Measurements from ENCODE around the gene DLG1. TPM values are rescaled to one million over a fixed set of nuclear protein-coding genes. Genes with fewer than 3 reads are reported as not detected.

Gene DLG1
- total RNA-seq, 1 experiment from 2014 or later: 64.5 TPM

DNA sequence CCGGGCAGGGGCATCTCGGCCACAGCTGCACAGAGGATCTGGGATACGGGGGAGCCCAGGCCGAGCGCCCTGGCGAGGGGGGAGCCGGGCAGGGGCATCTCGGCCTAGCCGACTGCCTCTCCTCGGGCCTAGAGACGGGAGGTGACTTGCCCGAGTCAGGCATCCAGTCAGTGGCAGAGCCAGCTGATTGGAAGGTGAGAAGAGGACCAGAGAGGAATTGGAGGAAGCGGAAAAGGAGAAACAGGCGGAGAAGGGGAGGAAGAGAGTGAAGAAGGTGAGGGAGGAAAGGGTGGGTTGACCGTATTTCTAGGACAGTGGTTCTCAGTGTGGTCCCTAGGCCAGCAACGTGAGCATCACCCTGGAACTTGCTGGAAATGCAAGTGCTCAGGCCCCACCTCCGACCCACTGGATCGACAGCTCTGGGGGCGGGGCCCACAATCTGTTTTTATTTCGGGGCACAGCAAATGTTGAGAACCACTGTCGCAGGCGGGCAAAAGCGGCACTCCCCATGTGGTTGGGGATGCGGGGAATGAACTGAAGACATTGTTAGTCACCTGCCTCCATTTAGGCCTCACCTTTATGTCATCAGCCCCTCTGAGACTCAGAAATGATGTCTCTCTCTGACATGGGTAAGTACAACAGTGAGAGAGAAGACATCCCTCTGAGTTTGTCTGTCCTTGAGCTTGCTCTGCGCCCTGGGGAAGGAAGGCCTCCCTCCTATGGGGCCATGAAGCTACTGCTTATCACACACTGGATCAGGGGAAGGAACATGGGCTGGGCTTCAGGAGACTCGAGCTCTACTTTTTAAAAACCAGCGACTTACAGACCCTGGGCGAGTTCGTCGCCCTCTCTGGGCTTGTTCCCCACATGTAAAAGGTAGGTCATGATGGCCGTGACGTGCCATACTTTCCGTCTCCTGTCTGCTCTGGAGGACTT lies 267.8 kb downstream of the DLG1 start:
- no peak for DNase-seq (ENCODE audit: low spot score)

DNA sequence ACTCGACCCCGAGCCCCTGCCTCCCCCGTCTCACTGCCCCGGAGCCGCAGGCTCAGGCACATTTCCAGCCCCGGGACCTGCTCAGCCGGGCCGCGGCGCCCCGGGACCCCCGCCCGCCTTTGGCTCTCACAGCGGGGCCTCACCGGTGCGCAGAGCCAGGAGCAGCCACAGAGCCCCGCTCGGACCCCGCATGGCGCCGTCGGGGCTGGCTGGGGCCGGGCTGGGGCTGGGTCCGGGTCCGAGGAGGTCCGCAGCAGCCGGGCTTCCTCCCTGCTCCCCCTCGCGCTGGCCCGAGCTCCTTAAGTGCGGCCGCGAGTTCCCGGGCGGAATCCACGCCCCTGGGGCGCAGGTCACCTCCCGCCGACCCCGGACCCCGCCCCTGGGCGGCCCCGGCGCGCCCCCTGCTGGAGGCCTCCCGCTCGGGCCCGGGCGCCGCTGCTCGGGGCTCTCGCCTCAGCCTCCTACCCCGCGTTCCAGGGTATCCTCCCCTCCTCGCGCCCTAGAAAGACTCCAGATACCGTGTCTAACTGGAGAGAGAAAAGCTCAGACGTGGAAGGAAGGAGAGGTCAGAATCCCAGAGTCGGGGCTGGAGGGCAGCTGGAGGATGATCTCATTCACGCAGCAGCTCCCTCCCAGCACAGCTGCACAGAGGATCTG lies 268.8 kb downstream of the DLG1 start, which contains the start of gene MELTF:
Gene MELTF (minus strand): TSS at position 307 of the 657 bp plus-strand sequence. CDS start 115 bp downstream, at position 192.
- no peak for DNase-seq (ENCODE audit: low spot score)

DNA sequence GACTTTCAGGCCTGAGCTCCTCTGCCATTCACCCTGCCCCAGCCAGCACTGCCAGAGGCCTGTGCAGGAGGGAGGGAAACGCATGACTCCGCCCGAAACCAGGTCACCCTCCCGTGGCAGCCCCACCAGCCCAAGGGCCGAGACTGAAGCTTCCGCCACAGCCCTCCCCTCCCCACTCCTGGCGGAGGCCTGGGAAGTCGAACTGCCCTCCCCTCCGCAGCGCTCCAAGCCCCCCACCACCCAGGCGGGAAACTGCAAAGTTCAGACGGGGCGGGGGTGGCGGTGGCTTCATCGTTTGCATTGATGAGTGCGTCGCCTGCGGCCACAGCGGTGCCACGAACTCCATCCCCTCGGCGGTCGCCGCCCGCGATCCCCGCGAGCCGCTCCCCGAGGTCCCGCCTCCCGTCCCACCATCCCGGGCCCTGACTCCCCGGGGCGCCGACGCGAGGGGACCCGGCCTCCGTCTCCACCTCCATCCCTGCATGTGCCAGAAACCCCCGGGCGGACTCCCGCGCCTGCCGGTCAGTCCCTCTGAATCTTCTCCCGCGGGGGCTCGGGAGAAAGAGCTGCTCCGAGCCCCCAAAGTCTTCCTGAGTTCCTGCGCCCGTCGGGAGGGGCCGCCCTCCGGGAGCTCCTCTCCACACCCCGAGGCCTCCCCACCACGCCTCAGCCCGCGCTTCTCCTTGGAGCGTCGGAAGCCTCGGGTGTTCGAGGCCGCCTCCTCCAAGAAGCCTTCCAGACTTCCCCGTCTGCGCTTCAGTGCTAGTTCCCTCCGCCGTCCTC lies 269.5 kb downstream of the DLG1 start:
- no peak for DNase-seq (ENCODE audit: low spot score)

DNA sequence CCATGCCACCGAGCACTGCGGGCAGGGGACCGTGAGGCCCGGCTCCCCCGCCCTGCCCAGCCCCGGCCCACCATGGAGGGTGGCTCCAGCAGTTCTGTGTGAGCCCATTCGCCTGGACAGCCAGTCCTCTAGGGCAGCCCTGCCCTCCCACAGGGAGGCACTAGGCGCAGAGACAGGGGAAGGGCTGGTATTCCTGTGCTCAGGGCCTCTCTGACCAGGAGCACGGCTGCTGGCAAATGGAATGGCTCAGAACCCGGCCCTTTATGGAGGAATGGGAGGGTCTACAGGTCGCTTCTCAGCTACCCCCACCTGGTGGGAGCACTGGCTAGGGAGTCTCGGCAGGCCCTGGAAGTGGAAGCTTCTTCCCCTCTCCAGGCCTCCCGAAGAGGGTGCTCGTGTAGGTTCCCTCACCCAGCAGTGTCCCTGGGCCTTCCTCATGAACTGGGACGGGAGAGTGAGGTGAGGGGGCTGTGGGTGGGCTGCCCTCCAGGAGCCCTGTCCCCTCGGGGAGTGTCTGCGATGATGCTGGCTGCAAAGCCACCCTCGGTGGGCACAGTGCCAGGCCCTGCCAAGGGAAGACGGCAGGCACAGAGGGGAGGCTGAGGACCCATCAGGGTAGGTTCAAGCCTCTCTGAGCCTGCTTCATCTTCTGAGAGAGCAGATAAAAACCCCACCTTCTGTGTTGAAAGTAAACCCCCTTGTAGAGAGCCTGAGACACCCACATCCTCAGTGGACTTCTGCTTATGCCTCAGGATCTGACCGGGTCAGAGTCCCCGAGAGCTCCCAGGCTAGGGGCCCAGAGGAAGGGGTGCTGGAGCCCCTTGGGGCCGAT lies 270.3 kb downstream of the DLG1 start:
- DNase-seq (ENCODE audit: low spot score): no peak

DNA sequence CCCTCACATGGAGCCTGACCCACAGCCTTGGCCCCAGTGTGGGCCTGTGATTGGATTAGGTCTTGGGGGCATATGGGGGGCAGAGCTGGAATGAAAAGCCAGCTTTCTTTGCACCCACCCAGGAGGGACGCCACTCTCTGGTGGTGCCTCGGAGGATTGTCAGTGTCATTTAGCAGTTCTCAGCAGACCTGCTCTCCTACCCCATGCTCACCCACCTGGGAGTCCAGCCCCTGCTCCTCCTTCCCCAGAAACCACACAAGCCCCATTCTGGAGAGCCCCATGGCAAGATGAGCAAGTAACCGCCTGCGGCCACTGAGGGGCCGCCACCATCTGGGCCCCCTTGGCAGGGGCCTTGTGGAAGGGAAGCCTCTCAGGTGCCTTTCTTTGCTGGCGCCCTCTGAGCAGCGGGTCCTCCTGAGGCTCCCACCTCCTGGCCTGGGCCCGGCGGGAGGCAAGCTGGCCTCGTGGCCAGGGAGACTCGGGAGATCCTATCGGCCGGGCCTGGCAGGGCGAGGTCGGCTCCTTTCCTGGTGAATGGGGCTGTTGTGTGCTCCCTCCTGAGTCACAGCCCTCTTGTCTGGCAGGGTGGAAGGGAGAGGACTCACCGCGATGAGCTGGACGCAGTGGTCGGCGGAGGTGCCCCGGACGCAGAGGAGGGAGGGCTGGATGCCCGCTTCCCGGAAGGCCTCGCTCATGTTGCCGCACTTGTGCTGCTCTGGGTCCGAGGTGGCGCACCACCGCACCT lies 271.1 kb downstream of the DLG1 start:
- no peak for DNase-seq (ENCODE audit: low spot score)

DNA sequence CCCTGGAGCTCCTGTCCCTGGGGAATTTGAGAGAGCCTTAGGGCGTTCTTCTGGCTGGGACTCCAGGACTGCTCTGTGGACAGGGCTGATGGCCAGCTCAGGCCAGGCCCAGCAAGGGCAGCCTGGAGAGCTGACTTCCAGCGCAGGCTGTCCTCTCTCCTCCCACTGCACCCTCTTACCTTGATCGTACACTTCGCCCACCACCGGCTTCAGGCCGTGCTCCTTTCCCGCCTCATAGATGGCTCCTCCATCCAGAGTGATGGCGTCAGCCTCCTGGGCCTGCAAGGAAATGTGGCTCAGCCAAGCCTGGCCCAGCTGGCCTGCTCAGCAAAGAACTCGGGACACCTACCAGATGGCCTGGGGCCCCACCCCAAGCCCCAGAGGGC lies 271.9 kb downstream of the DLG1 start:
- DNase-seq (ENCODE audit: low spot score): no peak

DNA sequence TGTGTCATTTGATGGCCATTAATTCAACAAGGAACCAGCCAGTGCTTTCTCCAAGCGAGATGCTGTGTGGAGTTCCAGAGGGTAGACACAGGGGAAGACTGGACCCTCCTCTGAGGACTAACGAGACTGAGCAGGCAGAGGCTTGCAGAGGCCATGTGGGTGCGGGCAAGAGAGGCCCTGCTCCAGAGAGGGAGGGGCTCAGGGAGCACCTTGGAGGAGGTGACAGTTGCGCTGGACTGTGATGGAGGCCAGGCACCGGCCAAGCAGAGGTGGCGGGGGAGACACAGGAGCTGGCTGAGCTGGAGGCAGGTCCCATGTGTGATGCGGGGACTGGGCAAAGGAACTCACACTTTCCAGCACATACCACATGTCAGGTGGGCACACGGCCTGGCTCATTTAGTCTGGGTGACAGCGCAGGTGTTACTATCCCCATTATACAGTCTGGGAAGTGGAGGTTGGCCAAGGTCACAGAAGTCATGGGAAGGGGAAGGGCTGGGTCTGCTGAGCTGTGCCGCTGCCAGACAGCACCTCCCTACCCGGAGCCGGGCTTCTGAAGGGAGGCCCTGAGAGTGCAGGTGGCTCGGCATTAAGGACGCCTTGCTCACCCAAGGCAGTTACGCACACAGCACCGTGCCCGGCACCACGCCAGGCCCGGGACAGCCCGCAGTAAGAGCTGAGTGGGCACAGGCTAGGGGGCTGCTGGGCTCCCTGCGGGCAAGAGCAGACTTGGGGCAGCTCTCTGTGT lies 272.5 kb downstream of the DLG1 start:
- no peak for DNase-seq (ENCODE audit: low spot score)

DNA sequence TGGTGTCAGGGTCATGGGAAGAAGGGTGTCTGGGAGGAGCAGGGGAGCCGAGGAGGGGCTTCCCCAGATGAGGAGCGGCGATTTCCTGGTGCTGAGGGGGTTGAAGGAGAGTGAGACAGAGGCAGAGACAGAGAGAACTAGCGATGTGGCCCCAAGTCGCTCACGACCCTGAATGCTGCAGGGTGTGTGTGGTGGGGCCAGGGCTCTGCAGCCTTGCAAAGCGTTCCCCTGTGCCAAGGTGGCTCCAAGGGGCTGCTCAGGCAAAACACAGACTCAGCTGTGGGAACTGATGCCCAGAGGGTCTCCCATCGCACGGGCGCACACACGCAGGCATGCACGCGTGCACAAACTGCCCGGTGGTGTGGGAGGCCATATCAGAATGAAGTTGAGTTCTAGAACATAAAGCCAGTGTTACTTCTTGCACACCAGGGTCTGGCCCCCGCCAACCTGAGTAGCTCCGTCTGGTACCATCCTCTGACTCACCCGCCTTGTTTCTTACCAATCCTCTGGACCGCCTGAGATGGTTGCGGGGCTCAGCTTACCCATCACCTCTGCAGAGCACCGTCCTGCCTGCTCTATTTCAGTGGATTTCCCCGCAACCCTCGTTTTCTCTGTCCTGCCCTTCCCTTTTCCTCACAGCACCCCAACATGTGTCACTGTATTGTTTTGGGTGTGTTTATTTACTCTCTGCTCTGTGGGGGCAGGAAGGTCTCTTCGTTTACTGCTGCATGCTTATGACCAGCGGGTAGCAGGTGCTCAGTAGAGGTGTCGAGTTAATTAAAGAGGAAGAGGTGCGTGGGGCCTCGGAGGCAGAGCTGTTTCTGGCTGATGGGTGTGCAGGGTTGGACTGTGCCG lies 273.3 kb downstream of the DLG1 start:
- DNase-seq (ENCODE audit: low spot score): no peak

DNA sequence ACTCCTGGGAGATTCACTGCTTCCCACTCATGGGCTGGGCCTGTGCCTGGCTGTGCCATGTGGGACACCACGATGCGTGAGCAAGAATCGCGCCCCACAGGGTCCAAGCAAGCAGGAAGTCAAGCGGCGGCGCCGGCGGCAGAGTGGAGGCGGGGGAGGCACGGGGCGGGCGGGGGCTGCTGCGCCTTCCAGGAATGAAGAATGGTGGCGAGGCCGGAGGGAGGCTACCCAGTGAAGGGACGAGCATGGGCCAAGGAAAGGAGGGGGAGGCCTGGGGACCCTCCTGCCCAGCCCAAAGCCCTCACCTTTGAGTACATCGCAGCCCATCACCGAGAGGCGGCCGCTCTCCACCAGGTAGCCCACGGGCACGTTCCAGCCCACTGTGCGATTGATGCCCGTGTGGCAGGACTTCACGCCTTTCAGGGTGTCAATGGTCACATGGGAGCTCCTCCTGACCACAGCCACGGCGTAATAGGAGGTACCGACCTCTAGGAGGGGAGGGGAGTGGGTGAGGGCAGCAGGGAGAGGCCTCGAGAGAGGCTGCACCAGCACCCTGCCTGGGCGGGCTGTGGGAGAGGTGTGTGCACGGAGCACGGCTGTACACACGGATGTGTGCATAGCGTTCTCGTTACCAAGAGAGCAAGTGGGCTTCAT lies 274.3 kb downstream of the DLG1 start:
- no peak for DNase-seq (ENCODE audit: low spot score)

DNA sequence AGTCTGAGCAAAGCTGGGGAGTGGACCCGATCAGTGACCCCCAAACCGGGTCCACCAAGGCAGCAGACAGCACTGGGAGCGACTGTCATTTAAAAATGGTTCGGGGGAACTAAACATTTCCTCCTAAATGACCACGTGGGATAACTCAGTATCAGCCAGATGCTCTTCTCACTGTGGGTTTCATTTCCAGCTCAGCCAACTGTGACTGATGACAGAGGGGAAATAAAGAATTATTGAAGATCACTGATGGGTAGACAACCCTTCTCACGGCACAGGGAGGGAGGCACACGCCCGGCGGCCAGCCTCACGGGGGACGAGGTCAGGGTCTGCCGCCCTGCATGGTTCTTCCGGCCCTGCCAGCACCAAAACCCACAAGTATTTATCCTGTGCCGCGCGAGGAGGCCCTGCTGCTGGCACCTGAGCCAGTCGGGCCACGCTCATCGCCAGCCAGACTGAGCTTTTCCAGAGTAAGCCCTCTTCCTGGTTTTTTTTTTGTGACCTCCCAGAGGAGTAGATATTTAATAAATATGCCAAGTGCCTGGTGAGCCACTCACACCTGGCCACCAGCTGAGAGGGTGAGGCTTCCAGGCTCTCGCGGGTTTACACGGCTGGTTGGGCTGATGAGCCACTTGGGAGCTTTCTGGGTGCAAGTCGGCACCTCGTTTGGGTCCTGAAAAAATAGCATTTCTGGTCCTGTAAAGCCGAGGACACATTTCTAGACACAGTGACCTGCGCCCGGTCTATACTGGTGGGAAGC lies 275.0 kb downstream of the DLG1 start:
- DNase-seq (ENCODE audit: low spot score): no peak

DNA sequence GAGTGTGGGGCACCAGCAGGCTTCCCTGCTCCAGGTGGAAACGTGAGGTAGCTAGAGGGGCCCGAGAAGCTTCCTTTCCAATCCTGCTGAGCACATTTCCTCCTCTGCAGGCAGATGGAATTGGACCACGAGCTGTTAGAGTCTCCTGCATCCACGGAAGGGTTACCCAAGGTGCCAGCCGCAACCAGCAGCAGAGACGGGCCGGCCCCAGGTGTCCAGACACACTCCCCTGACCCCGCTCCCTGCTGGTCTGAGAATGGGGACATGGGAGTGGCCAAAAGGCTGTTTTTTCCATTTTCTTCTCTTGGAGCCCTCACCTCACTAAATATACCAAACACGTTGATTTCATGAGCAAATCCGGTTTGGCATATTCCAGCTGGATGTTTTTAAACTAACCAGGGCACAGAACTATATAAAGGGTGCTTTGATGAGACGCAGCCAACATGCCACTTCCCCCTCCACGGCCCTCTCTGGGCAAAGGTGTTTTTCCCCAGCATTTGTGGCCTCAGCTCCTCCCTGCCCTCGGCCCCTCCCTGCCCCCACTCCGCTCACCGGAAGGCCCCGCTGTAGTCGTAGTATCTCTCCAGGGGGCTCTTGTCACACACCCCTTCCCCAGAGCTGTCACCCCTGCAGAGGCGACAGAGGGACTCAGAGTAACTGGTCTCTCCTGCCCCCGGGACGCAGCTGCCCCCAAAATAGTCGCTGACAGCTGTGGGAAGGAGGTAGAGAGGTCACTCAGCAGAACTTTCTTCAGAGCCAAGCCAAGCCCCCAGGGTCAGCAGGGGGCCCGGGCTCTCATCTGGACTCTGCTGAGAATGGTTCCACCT lies 275.8 kb downstream of the DLG1 start:
- DNase-seq (ENCODE audit: low spot score): no peak

DNA sequence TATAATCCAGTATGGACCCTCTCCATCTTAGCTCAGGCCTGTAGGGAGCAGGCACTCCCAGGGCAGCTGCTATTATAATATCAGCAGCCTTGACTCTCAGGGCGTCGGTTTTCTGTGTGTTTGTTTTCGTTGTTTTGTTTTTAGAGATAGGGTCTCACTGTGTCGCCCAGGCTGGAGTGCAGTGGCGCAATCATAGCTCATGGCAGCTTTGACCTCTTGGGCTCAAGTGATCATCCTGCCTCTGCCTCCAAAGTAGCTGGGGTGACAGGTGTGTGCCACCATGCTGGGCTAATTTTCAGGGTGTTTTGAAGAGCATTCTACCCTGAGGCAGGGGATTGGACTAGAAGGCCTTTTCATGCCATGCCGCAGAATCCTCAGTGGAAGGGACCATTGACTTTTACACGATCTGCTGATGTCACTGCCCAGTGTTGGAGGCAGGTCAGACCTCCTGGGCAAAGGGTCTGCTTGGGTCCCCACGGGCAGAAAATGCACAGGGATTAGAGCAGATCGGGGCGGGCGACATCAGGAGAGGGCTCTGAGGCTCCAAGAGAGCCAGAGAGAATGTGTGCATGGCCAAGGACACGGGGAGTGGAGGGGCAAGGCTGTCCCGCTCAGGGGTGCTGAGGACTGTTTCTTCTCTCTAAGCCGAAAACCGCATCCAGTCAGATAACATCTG lies 276.5 kb downstream of the DLG1 start:
- no peak for DNase-seq (ENCODE audit: low spot score)

DNA sequence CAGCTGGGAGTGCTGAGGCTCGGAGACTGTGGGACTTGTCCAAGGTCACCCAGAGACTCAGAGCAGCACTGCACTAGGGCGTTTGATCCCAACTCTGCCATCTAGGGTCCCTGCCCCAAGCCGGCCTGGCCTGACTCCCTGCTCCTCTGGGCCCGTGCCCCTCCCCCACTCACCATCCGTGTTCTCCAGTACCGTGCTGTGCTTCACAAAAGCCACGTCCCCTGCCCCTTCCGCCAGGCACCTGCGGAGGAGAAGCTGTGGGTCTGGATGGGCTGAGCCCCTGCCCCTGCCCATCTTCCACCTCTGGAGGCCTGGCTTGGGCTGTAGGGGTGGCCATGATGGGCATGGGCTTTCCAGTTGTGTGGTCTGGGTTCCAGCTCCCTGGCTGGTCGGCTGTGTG lies 277.2 kb downstream of the DLG1 start:
- no peak for DNase-seq (ENCODE audit: low spot score)

DNA sequence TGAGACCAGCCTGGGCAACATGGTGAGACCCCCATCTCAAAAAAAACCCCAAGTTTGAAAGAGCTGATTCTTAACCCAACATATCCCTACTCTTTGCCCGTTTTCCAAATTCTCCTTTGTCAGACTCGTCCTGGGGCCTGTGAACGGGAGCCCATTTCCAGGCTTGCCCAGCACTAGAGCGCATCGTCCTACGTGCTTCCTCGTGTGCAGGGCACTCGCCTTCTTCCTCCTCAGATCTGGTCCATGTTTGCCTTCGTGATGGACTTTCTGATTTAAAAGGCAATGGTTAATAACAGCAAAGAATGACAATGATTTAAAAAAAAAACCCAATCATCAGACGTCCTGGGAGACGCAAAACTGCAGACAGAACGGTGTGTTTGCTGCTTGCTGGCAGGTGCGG lies 278.9 kb downstream of the DLG1 start:
- DNase-seq (ENCODE audit: low spot score): no peak

DNA sequence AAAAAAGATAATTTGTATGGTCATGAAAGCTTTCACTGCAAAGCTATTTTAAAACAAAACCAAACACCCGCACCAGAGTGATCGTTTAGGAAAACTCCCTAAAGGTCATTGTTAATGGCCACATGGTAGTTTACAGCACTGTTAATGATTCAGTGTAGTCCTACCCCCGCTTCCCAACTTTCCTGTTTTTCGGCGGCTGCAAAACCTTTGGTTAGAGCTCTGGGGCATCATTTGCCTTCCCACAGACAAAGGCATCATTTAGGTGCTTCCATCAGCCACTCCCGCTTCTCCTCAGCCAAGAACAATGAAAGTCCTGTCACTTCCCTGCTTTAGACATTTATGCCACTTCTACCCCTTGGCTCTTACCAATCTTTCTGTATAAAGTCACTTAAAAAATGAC lies 279.4 kb downstream of the DLG1 start:
- DNase-seq (ENCODE audit: low spot score): no peak

DNA sequence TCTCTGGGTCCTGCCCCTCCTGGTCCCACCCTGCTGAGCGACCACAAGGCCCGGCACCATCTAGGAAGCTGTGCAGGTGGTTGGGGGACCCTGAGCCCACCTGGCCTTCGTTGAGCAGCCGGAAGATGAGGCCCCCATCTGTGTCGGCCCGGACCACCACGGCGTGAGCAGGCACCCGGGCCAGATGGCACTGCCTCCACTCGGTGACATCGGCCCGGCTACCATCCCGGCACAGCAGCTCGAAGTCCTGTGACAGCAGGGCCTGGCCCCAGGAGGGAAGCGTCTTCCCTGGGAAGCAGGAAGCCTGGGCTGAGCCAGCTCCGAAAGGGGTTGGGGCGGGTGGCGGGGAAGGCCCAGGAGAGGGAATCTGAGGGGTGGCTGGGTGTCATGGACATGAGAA lies 281.4 kb downstream of the DLG1 start:
- DNase-seq (ENCODE audit: low spot score): no peak

All from H4 (cell line).